Suppressor macrophage (primary cell): Measurements from ENCODE around the gene ATP8B3.

ENCODE experiments used
- DNase-seq, 4 experiments: peaks; one replicate each; pipeline ENCODE4 v3.0.0-alpha.2; 2020 to 2022

Gene ATP8B3

GRCh38 chr19:1850809-1851653 is 39.0 kb upstream of the ATP8B3 start:
- no peak for DNase-seq

GRCh38 chr19:1849886-1850398 is 37.9 kb upstream of the ATP8B3 start:
- DNase-seq: peak in 2 of 4 experiments; percentile 34 to 61

GRCh38 chr19:1849132-1849474 is 37.0 kb upstream of the ATP8B3 start:
- no peak for DNase-seq

GRCh38 chr19:1848399-1849131 is 36.5 kb upstream of the ATP8B3 start, which contains the start of gene REXO1:
Gene REXO1, minus strand, starts transcription at chr19:1848483. Its CDS starts 125 bp downstream, at chr19:1848358.
- peak; percentile 95 to 99 (median 98) for DNase-seq

- peak in 3 of 4 experiments; percentile 53 to 81 (median 71) for DNase-seq
Measured at GRCh38 chr19:1847684-1848398, 35.8 kb upstream of the ATP8B3 start.

GRCh38 chr19:1847348-1847683 is 35.2 kb upstream of the ATP8B3 start:
- DNase-seq: no peak

- DNase-seq: no peak
Measured at GRCh38 chr19:1846517-1847204, 34.6 kb upstream of the ATP8B3 start.

- no peak for DNase-seq
Measured at GRCh38 chr19:1845642-1846041, 33.6 kb upstream of the ATP8B3 start.

- DNase-seq: no peak
Measured at GRCh38 chr19:1845125-1845515, 33.0 kb upstream of the ATP8B3 start.

GRCh38 chr19:1844513-1845124 is 32.5 kb upstream of the ATP8B3 start:
- DNase-seq: no peak

- DNase-seq: no peak
Measured at GRCh38 chr19:1843646-1844394, 31.7 kb upstream of the ATP8B3 start.

- no peak for DNase-seq
Measured at GRCh38 chr19:1843116-1843515, 31.0 kb upstream of the ATP8B3 start.

GRCh38 chr19:1841209-1841924 is 29.3 kb upstream of the ATP8B3 start:
- no peak for DNase-seq

GRCh38 chr19:1840541-1841115 is 28.6 kb upstream of the ATP8B3 start:
- DNase-seq: no peak

- peak in 3 of 4 experiments; percentile 20 to 40 (median 38) for DNase-seq
Measured at GRCh38 chr19:1839658-1840540, 27.8 kb upstream of the ATP8B3 start.

- DNase-seq: peak; percentile 49 to 77 (median 66)
Measured at GRCh38 chr19:1837625-1838105, 25.6 kb upstream of the ATP8B3 start.

GRCh38 chr19:1837222-1837565 is 25.1 kb upstream of the ATP8B3 start:
- no peak for DNase-seq

GRCh38 chr19:1836458-1837221 is 24.6 kb upstream of the ATP8B3 start:
- DNase-seq: no peak
